Nephron progenitor cell (in vitro differentiated cells): ENCODE results near the gene GDI1.

Experiments used
- DNase-seq: peaks from one replicate; pipeline ENCODE4 v3.0.0; 2021
- H3K27ac Mint-ChIP-seq: 2 replicates; pipeline ENCODE4 v1.8.0; 2021; ENCODE audit warnings: mild to moderate bottlenecking, moderate library complexity, mixed read lengths
- H3K27me3 Mint-ChIP-seq: 2 replicates; pipeline ENCODE4 v1.8.0; 2021; ENCODE audit warnings: mild to moderate bottlenecking, low read depth, mixed read lengths; ENCODE audit not compliant: poor library complexity
- H3K36me3 Mint-ChIP-seq: 2 replicates; pipeline ENCODE4 v1.8.0; 2021; ENCODE audit warnings: low read depth, mixed read lengths
- H3K4me1 Mint-ChIP-seq: 2 replicates; pipeline ENCODE4 v1.8.0; 2021; ENCODE audit warnings: mixed read lengths
- H3K4me3 Mint-ChIP-seq: 2 replicates; pipeline ENCODE4 v1.8.0; 2021; ENCODE audit warnings: mild to moderate bottlenecking, moderate library complexity, mixed read lengths
- H3K9me3 Mint-ChIP-seq: 2 replicates; pipeline ENCODE4 v1.8.0; 2021; ENCODE audit warnings: mild to moderate bottlenecking, moderate library complexity, mixed read lengths
- CTCF ChIP-seq: fragments of 200-600 bp; sonication (generic); IDR thresholded peaks from 2 replicates; pipeline ENCODE4 v1.5.0; 2021; ENCODE audit warnings: antibody characterized with exemption

GDI1 gene

GRCh38 chrX:154419688-154420401, 17.1 kb upstream of the GDI1 start:
- H3K9me3 Mint-ChIP-seq: peaks cover 50% of the 10 kb centered on the region
- DNase-seq: no peak
- H3K4me3 Mint-ChIP-seq: no peak overlapping the region
- H3K4me1 Mint-ChIP-seq: no peaks in the 10 kb centered on the region
- H3K27ac Mint-ChIP-seq: no peak overlapping the region
- no peak for TF ChIP-seq CTCF
- H3K36me3 Mint-ChIP-seq: peaks cover 12% of the 10 kb centered on the region
- no peaks in the 10 kb centered on the region for H3K27me3 Mint-ChIP-seq

- H3K4me1 Mint-ChIP-seq: no peaks in the 10 kb centered on the region
- no peak for TF ChIP-seq CTCF
- peaks cover 8% of the 10 kb centered on the region for H3K36me3 Mint-ChIP-seq
- H3K27ac Mint-ChIP-seq: no peak overlapping the region
- DNase-seq: no peak
- H3K9me3 Mint-ChIP-seq: peaks cover 49% of the 10 kb centered on the region
- H3K27me3 Mint-ChIP-seq: no peaks in the 10 kb centered on the region
- H3K4me3 Mint-ChIP-seq: no peak overlapping the region
Observed at GRCh38 chrX:154420402-154420756, 16.6 kb upstream of the GDI1 start.

GRCh38 chrX:154426916-154427770, 9.8 kb upstream of the GDI1 start:
- DNase-seq: no peak
- H3K27ac Mint-ChIP-seq: no peak overlapping the region
- peaks cover 5% of the 10 kb centered on the region for H3K27me3 Mint-ChIP-seq
- peaks cover 8% of the 10 kb centered on the region for H3K36me3 Mint-ChIP-seq
- H3K4me3 Mint-ChIP-seq: no peak overlapping the region
- peaks cover 51% of the 10 kb centered on the region for H3K9me3 Mint-ChIP-seq
- H3K4me1 Mint-ChIP-seq: peaks cover 25% of the 10 kb centered on the region
- no peak for TF ChIP-seq CTCF

- peak; percentile 83 for DNase-seq
- H3K9me3 Mint-ChIP-seq: peaks cover 58% of the 10 kb centered on the region
- H3K27me3 Mint-ChIP-seq: peaks cover 8% of the 10 kb centered on the region
- no peak within 1 kb of the TSS for H3K27ac Mint-ChIP-seq
- no peak for TF ChIP-seq CTCF
- peaks cover 12% of the 10 kb centered on the region for H3K36me3 Mint-ChIP-seq
- peaks cover 25% of the 10 kb centered on the region for H3K4me1 Mint-ChIP-seq
- peak within 1 kb of the TSS; percentile 80 for H3K4me3 Mint-ChIP-seq
Observed at GRCh38 chrX:154428176-154429171, 8.5 kb upstream of the GDI1 start, which contains the start of gene ATP6AP1. Gene ATP6AP1, plus strand, starts transcription at chrX:154428677. Its CDS starts 16 bp downstream, at chrX:154428693.

GRCh38 chrX:154429711-154430110, 7.2 kb upstream of the GDI1 start:
- no peak for TF ChIP-seq CTCF
- Mint-ChIP-seq H3K4me3 (peak overlapping the region; percentile 80), H3K9me3 (peaks cover 58% of the 10 kb centered on the region), H3K36me3 (peaks cover 18% of the 10 kb centered on the region), H3K4me1 (peaks cover 25% of the 10 kb centered on the region), H3K27me3 (peaks cover 8% of the 10 kb centered on the region), H3K27ac (no peak overlapping the region)
- DNase-seq: no peak
